Endothelial cell of umbilical vein (primary cell): ENCODE data around the gene WDR7.

ENCODE experiments used
- MAX ChIP-seq: IDR thresholded peaks from 2 replicates; pipeline ENCODE4 v1.6.1; 2011; ENCODE audit not compliant: insufficient read depth, insufficient read length
- POLR2A ChIP-seq: IDR thresholded peaks from 2 replicates; pipeline ENCODE4 v1.6.1; 2012; ENCODE audit warnings: low read depth, mild to moderate bottlenecking, control low read depth, low read length
- TF ChIP-seq, protein P1 (sequence below), 2 donors: IDR thresholded peaks; 1 replicate in 1 of 2; 2 replicates in 1 of 2; pipeline ENCODE4 v1.5.1; 2011; ENCODE audit warnings: low read length in 2 of 2, mild to moderate bottlenecking in 2 of 2, moderate library complexity in 2 of 2, control low read depth in 1 of 2, inconsistent platforms in 1 of 2, low read depth in 1 of 2; ENCODE audit not compliant: insufficient read depth in 1 of 2; ENCODE audit errors: extremely low read depth in 1 of 2

DNA sequence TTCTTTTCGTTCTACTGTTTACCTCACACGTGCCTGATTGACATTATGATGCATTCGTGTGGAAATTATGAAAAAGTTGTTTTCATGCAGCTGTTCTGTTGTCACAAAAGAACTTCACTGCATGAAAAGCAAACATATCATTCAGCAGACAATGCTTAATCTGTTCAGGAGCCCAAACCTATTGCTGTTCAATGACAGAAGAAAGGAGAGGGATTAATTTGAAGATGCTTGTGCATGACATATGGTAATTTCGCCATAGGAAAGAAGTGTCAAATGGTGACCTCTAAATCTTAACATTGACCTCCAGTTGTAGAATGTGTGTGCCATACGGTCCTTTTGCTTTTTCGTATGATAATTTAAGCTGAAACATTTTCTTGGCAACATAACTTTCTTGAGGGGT lies 124.5 kb downstream of the WDR7 start:
- TF ChIP-seq, protein P1, sequence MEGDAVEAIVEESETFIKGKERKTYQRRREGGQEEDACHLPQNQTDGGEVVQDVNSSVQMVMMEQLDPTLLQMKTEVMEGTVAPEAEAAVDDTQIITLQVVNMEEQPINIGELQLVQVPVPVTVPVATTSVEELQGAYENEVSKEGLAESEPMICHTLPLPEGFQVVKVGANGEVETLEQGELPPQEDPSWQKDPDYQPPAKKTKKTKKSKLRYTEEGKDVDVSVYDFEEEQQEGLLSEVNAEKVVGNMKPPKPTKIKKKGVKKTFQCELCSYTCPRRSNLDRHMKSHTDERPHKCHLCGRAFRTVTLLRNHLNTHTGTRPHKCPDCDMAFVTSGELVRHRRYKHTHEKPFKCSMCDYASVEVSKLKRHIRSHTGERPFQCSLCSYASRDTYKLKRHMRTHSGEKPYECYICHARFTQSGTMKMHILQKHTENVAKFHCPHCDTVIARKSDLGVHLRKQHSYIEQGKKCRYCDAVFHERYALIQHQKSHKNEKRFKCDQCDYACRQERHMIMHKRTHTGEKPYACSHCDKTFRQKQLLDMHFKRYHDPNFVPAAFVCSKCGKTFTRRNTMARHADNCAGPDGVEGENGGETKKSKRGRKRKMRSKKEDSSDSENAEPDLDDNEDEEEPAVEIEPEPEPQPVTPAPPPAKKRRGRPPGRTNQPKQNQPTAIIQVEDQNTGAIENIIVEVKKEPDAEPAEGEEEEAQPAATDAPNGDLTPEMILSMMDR (IDR thresholded peaks at IDR 0.05; ENCODE audit: extremely low read depth in 1 of 2, insufficient read depth in 1 of 2, low read depth in 1 of 2, low read length in 2 of 2), result no peak
- TF ChIP-seq POLR2A, result no peak
- TF ChIP-seq MAX, result no peak
